HepG2 (cell line): ENCODE measurements around the gene ME3. TPM values are rescaled to one million over a fixed set of nuclear protein-coding genes. Genes with fewer than 3 reads are reported as not detected.

Experiments
- ATAC-seq: fragments of 200-7000 bp; cut with Tn5 transposase; 3 replicates; pipeline ENCODE4 v1.9.1; 2020; ENCODE audit warnings: mild to moderate bottlenecking, moderate library complexity
- BruUV-seq: library from RNA; stranded (reverse); fragments of 400-500 nt; replicated peaks from 2 replicates; lab custom pipeline; 2021; lab: Mats Ljungman, UMichigan
- CTCF ChIA-PET: fragments of 300-600 bp; formaldehyde crosslinking; extraction: SDS; loops from one replicate; lab custom pipeline; 2021; ENCODE audit warnings: low total read pairs, inconsistent platforms, low intra/inter-chr PET ratio; lab: Yijun Ruan, JAX
- POLR2A ChIA-PET: fragments of 350-600 bp; sonication (Branson Sonifier 250); formaldehyde crosslinking; loops from one replicate; lab custom pipeline; 2020; ENCODE audit warnings: antibody characterized with exemption, inconsistent platforms; lab: Yijun Ruan, JAX
- DNase-seq: peaks from one replicate; pipeline ENCODE4 v3.0.0-alpha.2; 2015; ENCODE audit warnings: low spot score
- FAIRE-seq: peaks from 3 replicates; lab custom pipeline; 2011; peaks lifted over from hg19 to GRCh38; lab: Jason Lieb, UNC
- H2AFZ ChIP-seq: one replicate; pipeline ENCODE4 v1.6.1; 2011; ENCODE audit warnings: low read length, inconsistent platforms
- H3K27ac ChIP-seq: fragments of 300-600 bp; 3 replicates; pipeline ENCODE4 v1.8.0; 2011; ENCODE audit warnings: mixed run types, mild to moderate bottlenecking, mixed read lengths, low read length, inconsistent platforms; ENCODE audit not compliant: insufficient read depth; ENCODE audit errors: extremely low read length
- H3K27me3 ChIP-seq, 2 experiments: fragments of 200-600 bp in 1 of 2; 2 replicates in 1 of 2; 3 replicates in 1 of 2; pipeline versions ENCODE4 v1.6.0 to v1.8.0; 2011; ENCODE audit warnings: low read length in 2 of 2, mild to moderate bottlenecking in 2 of 2, moderate library complexity in 2 of 2, inconsistent platforms in 1 of 2; ENCODE audit not compliant: insufficient read depth in 2 of 2, control insufficient read depth in 1 of 2
- H3K36me3 ChIP-seq, 2 experiments: fragments of 200-600 bp in 1 of 2; replicated peaks in 1 of 2; 2 replicates in 1 of 2; 3 replicates in 1 of 2; pipeline versions ENCODE4 v1.5.1 to v1.8.0; 2011; ENCODE audit warnings: low read length in 2 of 2, inconsistent platforms in 1 of 2; ENCODE audit not compliant: insufficient read depth in 2 of 2, control insufficient read depth in 1 of 2
- H3K4me1 ChIP-seq: 2 replicates; pipeline ENCODE4 v1.5.1; 2012; ENCODE audit warnings: low read length, inconsistent platforms; ENCODE audit not compliant: insufficient read depth
- H3K4me2 ChIP-seq: 2 replicates; pipeline ENCODE4 v1.6.0; 2011; ENCODE audit warnings: low read depth, low read length, inconsistent platforms
- H3K4me3 ChIP-seq, 3 experiments: fragments of 200-600 bp in 1 of 3; sonication (generic), shearing (Covaris generic) in 1 of 3; replicated peaks in 1 of 3; 2 replicates each; pipeline ENCODE4 v1.5.1; 2011 to 2016; ENCODE audit warnings: low read length in 3 of 3, inconsistent platforms in 2 of 3, low read depth in 2 of 3, mild to moderate bottlenecking in 2 of 3, control low read depth in 1 of 3, mixed read lengths in 1 of 3; ENCODE audit not compliant: insufficient read depth in 1 of 3
- H3K79me2 ChIP-seq: one replicate; pipeline ENCODE4 v1.6.1; 2011; ENCODE audit warnings: low read length, inconsistent platforms; ENCODE audit not compliant: insufficient read depth
- H3K9ac ChIP-seq: 2 replicates; pipeline ENCODE4 v1.6.0; 2011; ENCODE audit warnings: mild to moderate bottlenecking, low read depth, low read length, inconsistent platforms; ENCODE audit not compliant: insufficient read depth
- H3K9me3 ChIP-seq: 2 replicates; pipeline ENCODE4 v1.5.1; 2012; ENCODE audit warnings: mild to moderate bottlenecking, low read length
- H4K20me1 ChIP-seq: 2 replicates; pipeline ENCODE4 v1.6.0; 2011; ENCODE audit warnings: inconsistent platforms, mild to moderate bottlenecking, low read length, moderate library complexity; ENCODE audit not compliant: insufficient read depth
- DR1 ChIP-seq: sonication (generic); formaldehyde crosslinking; IDR thresholded peaks from 2 replicates; pipeline ENCODE4 v1.8.0; 2021; ENCODE audit warnings: mild to moderate bottlenecking, missing genetic modification reagents, inconsistent platforms
- EHMT2 ChIP-seq: fragments of 200-600 bp; sonication (generic); IDR thresholded peaks from 2 replicates; pipeline ENCODE4 v1.7.0; 2017; ENCODE audit warnings: antibody characterized with exemption, low read depth, low read length, borderline replicate concordance
- GABPB1 ChIP-seq: IDR thresholded peaks from 2 replicates; pipeline ENCODE4 v1.6.1; 2016; ENCODE audit warnings: mild to moderate bottlenecking, missing genetic modification reagents, moderate library complexity, missing compliant biosample characterization
- MED8 ChIP-seq: sonication (generic); formaldehyde crosslinking; IDR thresholded peaks from 2 replicates; pipeline ENCODE4 v1.8.1; 2023; ENCODE audit warnings: mild to moderate bottlenecking, missing genetic modification reagents; ENCODE audit not compliant: insufficient replicate concordance
- PAWR ChIP-seq: sonication (generic); formaldehyde crosslinking; IDR thresholded peaks from 2 replicates; pipeline ENCODE4 v1.4.0; 2020; ENCODE audit warnings: missing genetic modification reagents, mild to moderate bottlenecking, borderline replicate concordance
- RFXANK ChIP-seq: IDR thresholded peaks from 2 replicates; pipeline ENCODE4 v1.6.1; 2016
- SIN3B ChIP-seq: fragments of 150-350 bp; IDR thresholded peaks from 2 replicates; pipeline ENCODE4 v1.6.1; 2014; ENCODE audit warnings: low read length
- SRF ChIP-seq: IDR thresholded peaks from 2 replicates; pipeline ENCODE4 v1.6.1; 2011; ENCODE audit warnings: mild to moderate bottlenecking, low read depth, low read length, moderate library complexity
- ZNF17 ChIP-seq: sonication (generic); formaldehyde crosslinking; IDR thresholded peaks from 2 replicates; pipeline ENCODE4 v1.5.0; 2020; ENCODE audit warnings: mild to moderate bottlenecking, missing genetic modification reagents
- ZNF224 ChIP-seq: sonication (generic); formaldehyde crosslinking; IDR thresholded peaks from 2 replicates; pipeline ENCODE4 v1.5.0; 2020; ENCODE audit warnings: mild to moderate bottlenecking, missing genetic modification reagents
- WGBS: methylation state at CpG from one replicate; pipeline ENCODE4 v1.1.6; 2017; ENCODE audit warnings: low lambda C conversion rate; 5-methylcytosine and 5-hydroxymethylcytosine counted together
- in situ Hi-C: cut with HindIII; loops from 2 replicates; pipeline ENCODE4 v1.10.0; 2017; ENCODE audit warnings: low pct_unique_long_range_greater_than_20kb; ENCODE audit not compliant: extremely low pct_ligation_motif_present
- intact Hi-C: fragments of 100-400 bp; cut with micrococcal nuclease; formaldehyde crosslinking; loops from one replicate; pipeline ENCODE4 v1.10.0; 2022; ENCODE audit not compliant: unreplicated experiment
- polyA plus RNA-seq, 8 experiments: library from polyadenylated mRNA; depleted of rRNA in 3 of 8; stranded (reverse) in 7 of 8; unstranded in 1 of 8; fragments of >200 nt; fragmentation: Illumina TruSeq in 4 of 8; extraction: Trizol in 4 of 8; gene quantifications; 2 replicates each; pipeline versions ENCODE4 v1.2.1 to v1.2.3, GENCODE V29; 2011 to 2016; ENCODE audit warnings: low read depth in 4 of 8, missing spikeins in 1 of 8, mixed read lengths in 1 of 8; ENCODE audit not compliant: insufficient read depth in 1 of 8
- total RNA-seq, 5 experiments: library from RNA; depleted of rRNA; stranded (reverse); fragments of >200 nt; fragmentation: Illumina TruSeq; extraction: Trizol; gene quantifications; 2 replicates each; pipeline ENCODE4 v1.2.3, GENCODE V29; 2016; ENCODE audit warnings: low read depth in 1 of 5
- TF ChIP-seq, protein P1 (sequence below): sonication (generic); formaldehyde crosslinking; conservative IDR thresholded peaks from 2 replicates; pipeline ENCODE4 v1.8.0; 2022; ENCODE audit warnings: mild to moderate bottlenecking, moderate library complexity, missing genetic modification reagents
- TF ChIP-seq, protein P2 (sequence below): sonication (generic); formaldehyde crosslinking; IDR thresholded peaks from 2 replicates; pipeline ENCODE4 v1.5.0; 2020; ENCODE audit warnings: mild to moderate bottlenecking, missing genetic modification reagents

ME3 gene
- total and polyA plus RNA-seq, 2 of the 13 experiments (the other 11 are each of a cell fraction or from before 2014, with no cell fraction given) = not detected

DNA sequence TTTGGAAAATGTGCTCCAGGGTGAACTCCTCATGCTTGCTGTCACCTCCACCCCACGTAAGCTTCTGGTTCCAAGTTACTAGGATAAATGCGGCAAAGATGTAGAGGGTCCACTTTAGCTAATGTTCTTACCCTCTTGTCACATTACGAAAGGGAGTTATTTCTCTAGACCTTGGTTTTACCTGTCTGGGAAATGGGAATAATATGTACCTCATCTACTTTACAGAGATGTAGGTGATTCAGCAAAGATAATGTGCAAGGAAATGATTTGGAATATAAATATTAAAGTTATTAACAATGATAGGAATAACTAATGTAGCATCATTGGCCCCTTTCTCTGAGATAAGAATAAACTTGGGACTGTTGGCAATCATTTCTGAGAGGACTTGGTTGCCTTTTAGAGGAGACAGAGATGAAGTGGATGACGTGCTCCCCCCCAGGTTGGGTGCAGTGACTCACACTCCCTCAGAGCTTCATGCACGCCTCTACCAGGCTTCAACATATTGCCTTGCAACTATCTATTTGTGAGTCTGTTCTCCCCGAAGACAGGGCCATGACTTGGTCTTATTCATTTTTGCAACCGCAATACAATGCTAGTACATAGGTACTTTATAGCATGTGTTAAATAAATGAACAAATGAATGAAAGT is 97.1 kb downstream of the ME3 start:
- H4K20me1 ChIP-seq = no peaks in the 10 kb centered on the region
- ChIA-PET CTCF (no interaction called here), POLR2A (no interaction called here)
- no peak overlapping the region for H3K4me3 ChIP-seq
- H3K9me3 ChIP-seq = no peaks in the 10 kb centered on the region
- WGBS = 56% methylated on average over 7 of the region's 7 CpGs
- H3K27me3 ChIP-seq = 0 out of 5 replicates have a peak, but pooled peaks cover 0 to 2% of the 10 kb centered on the region in 2 experiments
- in situ Hi-C loops (no loop called here), intact Hi-C loops (no loop called here)
- TF ChIP-seq DR1 (CRISPR knock-in tag) (no peak), ZNF17 (no peak), SIN3B (no peak), RFXANK (CRISPR knock-in tag) (no peak), MED8 (CRISPR knock-in tag) (no peak), ZNF224 (CRISPR knock-in tag) (no peak), PAWR (CRISPR knock-in tag) (no peak), GABPB1 (CRISPR knock-in tag) (no peak), SRF (no peak), EHMT2 (no peak)
- TF ChIP-seq, protein P1, sequence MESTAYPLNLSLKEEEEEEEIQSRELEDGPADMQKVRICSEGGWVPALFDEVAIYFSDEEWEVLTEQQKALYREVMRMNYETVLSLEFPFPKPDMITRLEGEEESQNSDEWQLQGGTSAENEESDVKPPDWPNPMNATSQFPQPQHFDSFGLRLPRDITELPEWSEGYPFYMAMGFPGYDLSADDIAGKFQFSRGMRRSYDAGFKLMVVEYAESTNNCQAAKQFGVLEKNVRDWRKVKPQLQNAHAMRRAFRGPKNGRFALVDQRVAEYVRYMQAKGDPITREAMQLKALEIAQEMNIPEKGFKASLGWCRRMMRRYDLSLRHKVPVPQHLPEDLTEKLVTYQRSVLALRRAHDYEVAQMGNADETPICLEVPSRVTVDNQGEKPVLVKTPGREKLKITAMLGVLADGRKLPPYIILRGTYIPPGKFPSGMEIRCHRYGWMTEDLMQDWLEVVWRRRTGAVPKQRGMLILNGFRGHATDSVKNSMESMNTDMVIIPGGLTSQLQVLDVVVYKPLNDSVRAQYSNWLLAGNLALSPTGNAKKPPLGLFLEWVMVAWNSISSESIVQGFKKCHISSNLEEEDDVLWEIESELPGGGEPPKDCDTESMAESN (CRISPR knock-in tag) = no peak
- TF ChIP-seq, protein P2, sequence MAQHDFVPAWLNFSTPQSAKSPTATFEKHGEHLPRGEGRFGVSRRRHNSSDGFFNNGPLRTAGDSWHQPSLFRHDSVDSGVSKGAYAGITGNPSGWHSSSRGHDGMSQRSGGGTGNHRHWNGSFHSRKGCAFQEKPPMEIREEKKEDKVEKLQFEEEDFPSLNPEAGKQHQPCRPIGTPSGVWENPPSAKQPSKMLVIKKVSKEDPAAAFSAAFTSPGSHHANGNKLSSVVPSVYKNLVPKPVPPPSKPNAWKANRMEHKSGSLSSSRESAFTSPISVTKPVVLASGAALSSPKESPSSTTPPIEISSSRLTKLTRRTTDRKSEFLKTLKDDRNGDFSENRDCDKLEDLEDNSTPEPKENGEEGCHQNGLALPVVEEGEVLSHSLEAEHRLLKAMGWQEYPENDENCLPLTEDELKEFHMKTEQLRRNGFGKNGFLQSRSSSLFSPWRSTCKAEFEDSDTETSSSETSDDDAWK = no peak
- BruUV-seq = no TSS peak
- H3K27ac ChIP-seq = no peak overlapping the region
- FAIRE-seq (no peak), ATAC-seq (no peak), DNase-seq (no peak)
- no peaks in the 10 kb centered on the region for H3K36me3 ChIP-seq
- H3K9ac ChIP-seq = no peak overlapping the region
- H3K4me2 ChIP-seq = no peak overlapping the region
- H3K4me1 ChIP-seq = peaks cover 33% of the 10 kb centered on the region
- H2AFZ ChIP-seq = no peak overlapping the region
- H3K79me2 ChIP-seq = no peaks in the 10 kb centered on the region
